CD4-positive, alpha-beta T cell treated with Interleukin-17A for 1 hour (primary cell): ENCODE data around the gene TAF4.
"Not testable (repeated sequence)": the region's sequence is repeated elsewhere in the genome, so short reads cannot be mapped to it uniquely, and the experiment has no call there.

Experiments
- DNase-seq: peaks from one replicate; pipeline ENCODE4 v3.0.0-alpha.2; 2020

The TAF4 gene

GRCh38 chr20:62080249-62080990 is 14.7 kb upstream of the TAF4 start:
- DNase-seq, result no peak

- DNase-seq, result no peak
Measured at GRCh38 chr20:62079166-62079565, 13.5 kb upstream of the TAF4 start.

- DNase-seq, result no peak
Measured at GRCh38 chr20:62073323-62073722, 7.6 kb upstream of the TAF4 start.

GRCh38 chr20:62071669-62072430 is 6.2 kb upstream of the TAF4 start:
- not testable (repeated sequence) for DNase-seq

- DNase-seq, result no peak
Measured at GRCh38 chr20:62069741-62070216, 4.1 kb upstream of the TAF4 start.

GRCh38 chr20:62068997-62069396 is 3.3 kb upstream of the TAF4 start:
- DNase-seq, result no peak

- DNase-seq, result peak; percentile 11
Measured at GRCh38 chr20:62067547-62068260, 2.0 kb upstream of the TAF4 start.

- peak; percentile 24 for DNase-seq
Measured at GRCh38 chr20:62066983-62067433, 1.3 kb upstream of the TAF4 start.

GRCh38 chr20:62066339-62066982 is 780 bp upstream of the TAF4 start:
- no peak for DNase-seq

GRCh38 chr20:62064770-62065673 is 659 bp downstream of the TAF4 start:
- no peak for DNase-seq

- DNase-seq, result no peak
Measured at GRCh38 chr20:62063981-62064769, 1.5 kb downstream of the TAF4 start.

GRCh38 chr20:62063315-62063980 is 2.2 kb downstream of the TAF4 start:
- DNase-seq, result no peak

GRCh38 chr20:62062661-62063314 is 2.9 kb downstream of the TAF4 start:
- no peak for DNase-seq

GRCh38 chr20:62061851-62062423 is 3.7 kb downstream of the TAF4 start:
- DNase-seq, result no peak

- no peak for DNase-seq
Measured at GRCh38 chr20:62060631-62061541, 4.8 kb downstream of the TAF4 start.

- DNase-seq, result no peak
Measured at GRCh38 chr20:62059920-62060630, 5.6 kb downstream of the TAF4 start.

- no peak for DNase-seq
Measured at GRCh38 chr20:62059401-62059800, 6.3 kb downstream of the TAF4 start.

GRCh38 chr20:62058941-62059340 is 6.7 kb downstream of the TAF4 start:
- DNase-seq, result no peak
